SK-N-SH treated with all-trans-retinoic acid at 6 μM for 48 hours (cell line): ENCODE results near the gene PSME2.

Experiments
- ATAC-seq: fragments of 200-7000 bp; cut with Tn5 transposase; 3 replicates; pipeline ENCODE4 v1.9.1; 2020; ENCODE audit warnings: mild to moderate bottlenecking, moderate library complexity
- BACH2 ChIP-seq: fragments of 250-450 bp; sonication (Bioruptor Pico); IDR thresholded peaks from 2 replicates; pipeline ENCODE4 v1.9.0; 2021; ENCODE audit warnings: mild to moderate bottlenecking, borderline replicate concordance
- CREB5 ChIP-seq: fragments of 250-450 bp; sonication (Bioruptor Pico); IDR thresholded peaks from 2 replicates; pipeline ENCODE4 v1.5.1; 2020; ENCODE audit warnings: low read depth, mild to moderate bottlenecking, moderate library complexity
- CSDC2 ChIP-seq: fragments of 250-450 bp; sonication (Bioruptor Pico); IDR thresholded peaks from 2 replicates; pipeline ENCODE4 v1.5.0; 2020; ENCODE audit warnings: mild to moderate bottlenecking, moderate library complexity
- CSRNP3 ChIP-seq: fragments of 250-450 bp; sonication (Bioruptor Pico); IDR thresholded peaks from 2 replicates; pipeline ENCODE4 v1.5.1; 2021; ENCODE audit warnings: mild to moderate bottlenecking, moderate library complexity
- ESRRG ChIP-seq: fragments of 250-450 bp; sonication (Bioruptor Pico); IDR thresholded peaks from 2 replicates; pipeline ENCODE4 v1.6.1; 2021; ENCODE audit warnings: mild to moderate bottlenecking
- GLIS3 ChIP-seq: fragments of 250-450 bp; sonication (Bioruptor Pico); IDR thresholded peaks from 2 replicates; pipeline ENCODE4 v1.5.0; 2020; ENCODE audit warnings: mild to moderate bottlenecking, moderate library complexity
- ISL1 ChIP-seq: fragments of 250-450 bp; sonication (Bioruptor Pico); IDR thresholded peaks from 2 replicates; pipeline ENCODE4 v2.1.2; 2022; ENCODE audit warnings: mild to moderate bottlenecking, moderate library complexity
- OSR1 ChIP-seq: fragments of 250-450 bp; sonication (Bioruptor Pico); IDR thresholded peaks from 2 replicates; pipeline ENCODE4 v1.8.0; 2022; ENCODE audit warnings: moderate library complexity, mild to moderate bottlenecking, inconsistent platforms
- PATZ1 ChIP-seq: fragments of 250-450 bp; sonication (Bioruptor Pico); IDR thresholded peaks from 2 replicates; pipeline ENCODE4 v1.8.0; 2020; ENCODE audit warnings: mild to moderate bottlenecking, moderate library complexity, borderline replicate concordance
- POU6F1 ChIP-seq: fragments of 250-450 bp; sonication (Bioruptor Pico); IDR thresholded peaks from 2 replicates; pipeline ENCODE4 v1.8.0; 2021; ENCODE audit warnings: low read depth, mild to moderate bottlenecking, moderate library complexity, borderline replicate concordance
- PPARA ChIP-seq: fragments of 250-450 bp; sonication (Bioruptor Pico); IDR thresholded peaks from 2 replicates; pipeline ENCODE4 v1.5.0; 2020; ENCODE audit warnings: mild to moderate bottlenecking, borderline replicate concordance
- RARB ChIP-seq: fragments of 250-450 bp; sonication (Bioruptor Pico); IDR thresholded peaks from 2 replicates; pipeline ENCODE4 v1.8.0; 2021; ENCODE audit warnings: mild to moderate bottlenecking, moderate library complexity
- SNAI2 ChIP-seq: fragments of 250-450 bp; sonication (Bioruptor Pico); IDR thresholded peaks from 2 replicates; pipeline ENCODE4 v1.5.0; 2020; ENCODE audit warnings: mild to moderate bottlenecking, moderate library complexity
- TCF4 ChIP-seq: fragments of 250-450 bp; sonication (Bioruptor Pico); IDR thresholded peaks from 2 replicates; pipeline ENCODE4 v1.8.0; 2021; ENCODE audit warnings: mild to moderate bottlenecking, moderate library complexity, borderline replicate concordance
- TSHZ2 ChIP-seq: fragments of 250-450 bp; sonication (Bioruptor Pico); IDR thresholded peaks from 2 replicates; pipeline ENCODE4 v1.5.0; 2020; ENCODE audit warnings: mild to moderate bottlenecking, moderate library complexity
- ZC3H10 ChIP-seq: fragments of 250-450 bp; sonication (Bioruptor Pico); IDR thresholded peaks from 2 replicates; pipeline ENCODE4 v1.5.1; 2021; ENCODE audit warnings: mild to moderate bottlenecking, moderate library complexity
- ZFP3 ChIP-seq: fragments of 250-450 bp; sonication (Bioruptor Pico); IDR thresholded peaks from 2 replicates; pipeline ENCODE4 v1.5.0; 2020; ENCODE audit warnings: mild to moderate bottlenecking, moderate library complexity
- ZFP30 ChIP-seq: fragments of 450-650 bp; formaldehyde crosslinking; IDR thresholded peaks from 2 replicates; pipeline ENCODE4 v1.5.0; 2022; ENCODE audit warnings: mild to moderate bottlenecking, moderate library complexity
- ZNF565 ChIP-seq: fragments of 450-650 bp; formaldehyde crosslinking; conservative IDR thresholded peaks from 2 replicates; pipeline ENCODE4 v1.5.0; 2020; ENCODE audit warnings: low read depth, mild to moderate bottlenecking, moderate library complexity
- ZNF70 ChIP-seq: fragments of 450-650 bp; formaldehyde crosslinking; IDR thresholded peaks from 2 replicates; pipeline ENCODE4 v1.5.0; 2020; ENCODE audit warnings: mild to moderate bottlenecking, moderate library complexity
- ZNF8 ChIP-seq: fragments of 450-650 bp; formaldehyde crosslinking; IDR thresholded peaks from 2 replicates; pipeline ENCODE4 v1.5.0; 2020; ENCODE audit warnings: mild to moderate bottlenecking, moderate library complexity

PSME2 gene

GRCh38 chr14:24100197-24100981 lies 46.0 kb downstream of the PSME2 start (continued):
- TF ChIP-seq POU6F1 (CRISPR knock-in tag), result no peak
- no peak for TF ChIP-seq BACH2
- TF ChIP-seq OSR1 (CRISPR knock-in tag), result no peak
- TF ChIP-seq ZNF8, result no peak

GRCh38 chr14:24098927-24099813 lies 47.2 kb downstream of the PSME2 start:
- TF ChIP-seq CREB5 (CRISPR knock-in tag) (no peak), ISL1 (CRISPR knock-in tag) (no peak), TCF4 (CRISPR knock-in tag) (no peak), BACH2 (no peak), ZNF70 (no peak), SNAI2 (CRISPR knock-in tag) (no peak), CSDC2 (CRISPR knock-in tag) (no peak), PPARA (no peak), ESRRG (no peak), ZNF565 (CRISPR knock-in tag) (no peak), TSHZ2 (CRISPR knock-in tag) (no peak), RARB (CRISPR knock-in tag) (no peak), ZFP3 (CRISPR knock-in tag) (no peak), ZNF8 (no peak), CSRNP3 (no peak), GLIS3 (CRISPR knock-in tag) (no peak), ZC3H10 (CRISPR knock-in tag) (no peak), OSR1 (CRISPR knock-in tag) (no peak), ZFP30 (CRISPR knock-in tag) (no peak), PATZ1 (no peak)
- no peak for ATAC-seq
